ENCODE results near the gene SNAP29.
"Not testable (repeated sequence)": the region's sequence is repeated elsewhere in the genome, so short reads cannot be mapped to it uniquely, and the experiment has no call there.

Gene SNAP29

DNA sequence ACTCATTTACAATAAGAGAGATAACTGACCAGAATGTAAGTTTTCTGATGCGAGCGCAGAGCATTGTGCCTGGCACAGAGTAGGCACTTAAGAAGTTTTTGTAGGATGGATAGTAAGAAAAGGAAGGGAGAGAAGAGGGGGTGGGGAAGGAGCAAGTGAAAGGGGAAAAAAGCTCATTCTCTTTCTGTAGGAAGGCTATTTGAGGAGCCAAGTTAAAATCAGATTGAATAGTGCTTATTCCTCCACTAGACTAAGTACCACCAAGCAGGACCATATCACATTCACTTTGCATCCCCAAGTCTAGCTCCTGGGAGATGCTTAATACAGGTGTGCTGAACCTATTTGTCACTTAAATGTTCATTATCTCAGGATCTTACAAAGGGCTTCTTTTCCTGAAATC lies 44.3 kb downstream of the SNAP29 start:
- DNase-seq: no peak

DNA sequence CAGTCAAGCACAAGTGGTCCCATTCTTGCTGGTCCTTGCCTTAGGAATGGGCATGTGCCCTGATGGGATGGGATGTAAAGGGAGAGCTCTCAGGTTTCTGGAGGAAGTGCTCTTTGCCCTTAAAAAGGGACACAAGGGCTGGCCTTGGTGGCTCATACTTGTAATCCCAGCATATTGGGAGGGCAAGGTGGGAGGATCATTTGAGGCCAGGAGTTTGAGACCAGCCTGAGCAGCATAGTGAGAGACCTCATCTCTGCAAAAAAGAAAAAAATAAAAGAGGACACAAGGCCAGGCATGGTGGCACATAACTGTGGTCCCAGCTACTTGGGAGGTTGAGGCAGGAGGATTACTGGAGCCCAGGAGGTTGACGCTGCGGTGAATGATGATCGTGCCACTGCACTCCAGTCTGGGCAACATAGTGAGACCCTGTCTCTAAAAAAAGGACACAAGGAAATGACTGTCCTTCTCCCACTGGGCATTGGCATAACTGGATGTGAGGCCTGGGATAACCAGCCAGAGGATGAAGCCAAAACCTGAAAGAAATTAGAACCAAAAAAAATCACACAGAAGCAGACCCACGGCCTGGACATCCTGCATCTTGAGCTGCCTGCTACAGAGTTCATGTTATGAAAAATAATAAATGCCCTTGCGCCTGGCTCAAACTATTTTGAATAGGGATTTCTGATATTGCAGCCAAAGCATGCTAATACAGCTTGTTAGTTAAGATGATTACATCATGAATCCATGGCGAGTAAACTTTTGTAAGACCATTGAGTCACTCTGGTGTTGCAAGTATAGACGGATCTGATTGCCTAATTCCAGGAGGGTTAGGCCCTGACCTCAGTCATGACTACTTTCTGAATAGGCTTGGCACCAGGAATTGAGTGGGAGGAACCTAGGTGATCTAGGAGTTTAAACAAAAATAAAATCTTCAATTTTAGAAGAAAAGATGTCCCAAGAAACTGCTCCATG lies 45.5 kb downstream of the SNAP29 start:
- DNase-seq: peak; percentile 91

DNA sequence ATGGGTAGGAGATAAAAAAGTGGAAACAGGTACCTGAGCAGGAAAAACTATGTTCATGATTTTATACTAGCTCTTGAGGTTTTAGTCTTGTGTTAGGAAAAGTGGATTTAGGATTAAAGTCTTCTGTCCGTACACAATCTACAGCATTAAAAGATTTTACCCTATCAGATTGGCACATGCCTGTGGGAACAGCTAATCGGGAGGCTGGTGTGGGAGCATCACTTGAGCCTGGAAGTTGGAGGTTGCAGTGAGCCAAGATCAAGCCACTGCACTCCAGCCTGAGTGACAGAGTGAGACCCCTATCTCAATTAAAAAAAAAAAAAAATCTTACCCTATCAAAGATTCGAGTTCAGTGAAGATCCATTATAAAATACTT lies 46.2 kb downstream of the SNAP29 start:
- DNase-seq: no peak

DNA sequence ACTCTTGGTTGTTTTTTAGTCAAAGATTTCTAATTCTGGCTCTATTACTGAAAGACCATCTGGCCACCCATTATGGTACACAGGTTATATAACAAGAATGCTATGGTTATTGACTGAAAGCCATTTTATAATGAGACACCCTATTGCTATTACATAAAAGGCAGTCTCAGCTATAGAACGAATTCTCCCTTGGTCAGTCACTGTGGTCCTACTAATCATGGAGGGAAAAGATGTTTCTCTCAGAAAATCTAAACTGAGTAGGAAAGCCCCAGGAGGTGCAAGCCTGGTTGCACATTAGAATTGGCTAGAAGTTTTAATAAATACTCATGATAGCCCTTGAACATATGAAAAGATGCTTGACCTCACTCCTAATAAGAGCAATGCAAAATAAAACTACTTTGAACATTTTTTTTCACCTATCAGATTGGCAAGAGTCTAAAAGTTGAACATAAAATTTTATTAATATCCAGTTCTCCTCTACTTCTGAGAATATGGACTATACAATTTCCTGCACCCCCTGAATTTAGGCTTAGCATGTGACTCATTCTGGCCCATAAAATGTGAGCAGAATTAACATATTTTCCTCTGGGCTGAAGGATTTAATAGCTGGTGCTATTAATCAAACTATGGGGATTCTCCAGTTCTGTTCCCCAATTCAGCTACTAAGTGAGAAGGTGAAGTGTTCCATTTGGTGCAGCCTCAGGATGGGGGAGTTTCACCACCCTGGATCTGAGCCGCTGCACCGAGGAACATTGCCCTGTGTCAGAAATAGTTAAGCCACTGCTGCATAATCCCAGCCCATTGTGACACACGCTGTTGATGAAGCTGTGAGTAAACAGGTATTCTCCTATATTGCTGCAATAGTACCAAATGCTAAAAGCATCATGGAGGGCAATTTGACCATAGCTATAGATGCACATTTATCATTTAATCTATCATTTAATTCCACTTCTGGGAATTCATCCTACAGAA lies 46.9 kb downstream of the SNAP29 start:
- DNase-seq: no peak

DNA sequence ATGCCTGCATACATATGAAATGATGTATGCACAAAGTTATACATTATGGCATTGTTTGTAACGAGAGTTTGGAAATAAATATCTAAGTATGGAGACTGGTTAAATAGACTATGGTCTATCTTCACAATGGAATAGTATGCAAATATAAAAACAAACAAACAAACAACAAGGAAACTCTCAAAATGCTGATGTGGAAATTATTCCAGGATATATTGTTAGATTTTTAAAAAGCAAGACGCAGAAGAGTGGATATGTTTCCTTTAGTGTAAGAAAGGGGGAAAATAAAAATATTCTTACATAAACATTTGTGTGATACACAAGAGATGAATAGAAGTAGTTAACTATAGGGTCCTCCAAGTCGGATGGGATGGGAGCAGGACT lies 47.6 kb downstream of the SNAP29 start:
- DNase-seq: no peak

DNA sequence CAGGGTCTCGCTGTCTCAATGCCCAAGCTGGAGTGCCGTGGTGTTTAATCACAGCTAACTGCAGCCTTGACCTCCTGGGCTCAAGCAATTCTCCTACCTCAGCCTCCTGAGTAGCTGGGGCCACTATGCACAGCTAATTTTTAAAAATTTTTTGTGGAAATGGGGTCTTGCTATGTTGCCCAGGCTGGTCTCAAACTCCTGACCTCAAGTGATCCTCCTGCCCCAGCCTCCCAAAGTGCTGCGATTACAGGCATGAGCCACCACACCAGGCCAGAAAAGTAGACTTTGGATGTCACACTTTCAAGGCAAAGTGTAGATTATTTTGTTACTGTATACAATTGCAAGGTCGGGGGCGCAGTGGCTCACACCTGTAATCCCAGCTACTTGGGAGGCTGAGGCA lies 49.9 kb downstream of the SNAP29 start:
- not testable (repeated sequence) for DNase-seq

DNA sequence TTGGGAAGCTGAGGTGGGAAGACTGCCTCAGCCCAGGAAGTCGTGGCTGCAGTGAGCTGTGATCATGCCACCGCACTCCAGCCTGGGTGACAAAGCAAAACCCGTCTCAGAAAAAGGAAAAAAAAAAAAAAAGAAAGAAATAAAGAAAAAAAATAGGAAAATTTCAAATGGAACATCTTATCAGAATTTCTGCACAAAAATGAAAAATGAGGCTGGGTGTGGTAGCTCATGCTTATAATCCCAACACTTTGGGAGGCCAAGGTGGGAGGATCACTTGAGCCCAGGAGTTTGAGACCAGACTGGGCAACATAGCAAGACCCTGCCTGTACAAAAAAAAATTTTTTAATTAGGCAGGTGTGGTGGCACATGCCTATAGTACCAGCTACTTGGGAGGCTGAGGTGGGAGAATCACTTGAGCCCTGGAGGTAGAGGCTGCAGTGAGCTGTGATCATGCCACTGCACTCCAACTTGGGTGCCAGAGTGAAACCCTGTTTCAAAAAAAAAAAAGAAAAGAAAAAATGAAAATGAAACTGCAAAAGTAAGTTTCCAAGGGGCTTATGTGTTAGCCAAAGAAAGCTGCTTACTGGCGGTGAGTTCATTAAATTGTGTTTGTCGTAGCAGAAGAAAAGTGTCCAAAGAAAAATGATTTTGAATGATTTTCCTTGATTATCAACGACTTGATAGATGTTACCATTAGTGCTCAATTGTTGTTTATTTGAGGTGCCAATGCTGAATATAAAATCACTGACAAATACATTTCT lies 50.9 kb downstream of the SNAP29 start:
- no peak for DNase-seq

DNA sequence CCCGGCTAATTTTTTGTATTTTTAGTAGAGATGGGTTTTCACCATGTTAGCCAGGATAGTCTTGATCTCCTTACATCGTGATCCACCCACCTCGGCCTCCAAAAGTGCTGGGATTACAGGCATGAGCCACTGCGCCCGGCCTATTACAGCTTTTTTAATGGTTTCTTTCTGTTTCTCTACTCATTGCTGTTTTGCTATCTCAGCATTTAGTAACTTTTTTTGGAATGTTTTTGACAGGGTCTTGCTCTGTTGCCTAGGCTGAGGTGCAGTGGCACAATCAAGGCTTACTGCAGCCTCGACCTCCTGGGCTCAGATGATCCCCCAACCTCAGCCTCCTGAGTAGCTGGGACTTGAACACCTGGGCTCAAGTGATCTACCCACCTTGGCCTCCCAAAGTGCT lies 53.7 kb downstream of the SNAP29 start:
- no peak for DNase-seq

DNA sequence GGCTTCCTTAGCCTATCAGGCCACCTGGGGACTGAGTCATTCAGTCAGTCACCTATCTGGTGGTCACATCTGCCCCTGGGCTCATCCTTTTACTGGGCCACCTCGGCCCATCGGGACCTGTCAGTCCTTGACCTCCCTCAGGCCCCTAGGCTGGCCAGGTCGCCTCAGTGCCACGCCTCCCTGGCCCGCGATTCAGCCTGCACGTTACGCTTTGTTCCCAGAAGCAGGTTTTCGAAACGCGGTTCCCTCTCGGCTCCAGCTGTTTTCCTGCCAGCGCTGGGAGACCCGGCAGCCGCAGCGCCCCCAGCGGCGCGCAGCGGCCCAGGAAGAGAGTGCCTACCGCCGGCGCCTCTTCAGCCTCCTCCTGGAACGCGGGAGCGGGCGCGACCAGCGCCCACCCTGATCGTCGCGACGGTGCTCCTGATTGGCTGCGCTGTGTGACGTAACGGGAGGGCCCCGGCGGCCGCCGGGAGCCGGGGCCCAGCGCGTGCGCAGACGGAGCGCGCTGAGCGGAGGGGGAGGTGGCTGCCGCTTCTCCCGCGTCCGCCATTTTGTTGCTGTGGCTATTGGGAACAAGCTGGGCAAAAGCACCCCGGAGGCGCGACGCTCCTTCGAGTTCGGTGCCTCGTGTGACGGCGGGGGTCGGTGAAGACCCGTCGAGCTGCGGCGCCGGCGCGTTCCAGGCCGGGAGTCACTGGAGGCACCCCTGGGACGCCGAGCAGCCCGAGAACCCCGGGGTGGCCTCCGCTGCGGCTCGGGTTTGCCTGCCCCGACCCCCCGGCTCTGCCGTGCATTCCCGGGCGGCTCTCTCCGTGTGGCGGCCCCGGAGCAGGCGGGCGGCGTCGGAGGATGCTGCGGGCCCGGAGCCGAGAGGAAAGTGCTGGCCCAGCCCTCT lies 58.4 kb downstream of the SNAP29 start, which contains the start of gene CRKL:
Gene CRKL, plus strand, starts transcription at position 492 of the 895 bp plus-strand sequence. CDS start 528 bp downstream, outside the sequence.
- DNase-seq: peak; percentile 97

DNA sequence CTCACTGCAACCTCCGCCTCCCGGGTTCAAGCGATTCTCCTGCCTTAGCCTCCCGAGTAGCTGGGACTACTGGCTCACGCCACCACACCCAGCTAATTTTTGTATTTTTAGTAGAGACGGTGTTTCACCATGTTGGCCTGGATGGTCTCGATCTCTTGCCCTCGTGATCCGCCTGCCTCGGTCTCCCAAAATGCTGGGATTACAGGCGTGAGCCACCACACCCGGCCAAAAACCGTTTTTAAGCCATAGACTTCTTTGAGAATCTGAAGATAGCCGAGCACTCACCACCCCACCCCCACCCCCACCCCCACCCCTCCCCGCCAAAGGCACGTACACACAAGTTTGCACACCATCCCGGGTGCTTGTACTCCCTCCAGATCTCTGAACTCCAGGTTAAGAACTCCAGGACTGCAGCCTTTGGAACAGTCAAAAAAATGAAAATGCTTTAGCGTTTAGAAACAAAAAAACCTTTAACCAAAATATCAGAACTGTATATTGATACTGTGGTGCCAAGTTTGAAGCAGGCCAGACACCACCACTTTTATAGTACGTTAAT lies 59.9 kb downstream of the SNAP29 start:
- DNase-seq: peak; percentile 14

DNA sequence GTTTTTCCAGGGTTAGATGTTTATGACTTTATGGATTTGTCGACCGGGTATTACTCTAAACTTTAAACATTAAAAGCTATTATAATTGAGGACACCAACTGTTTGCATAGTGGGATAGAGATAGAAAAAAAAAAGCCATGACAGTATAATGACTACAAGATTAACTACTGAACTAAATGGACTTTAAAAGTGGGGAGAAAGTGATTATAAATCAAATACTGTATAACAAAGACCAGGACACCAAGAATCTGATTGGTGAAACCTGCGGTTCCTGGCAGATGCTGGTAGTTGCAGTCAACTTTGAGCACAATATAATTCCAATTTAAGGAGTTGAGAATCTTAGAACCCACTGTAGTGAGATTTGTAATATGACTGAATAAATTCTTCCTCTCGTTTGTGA lies 60.9 kb downstream of the SNAP29 start:
- DNase-seq: peak; percentile 12

DNA sequence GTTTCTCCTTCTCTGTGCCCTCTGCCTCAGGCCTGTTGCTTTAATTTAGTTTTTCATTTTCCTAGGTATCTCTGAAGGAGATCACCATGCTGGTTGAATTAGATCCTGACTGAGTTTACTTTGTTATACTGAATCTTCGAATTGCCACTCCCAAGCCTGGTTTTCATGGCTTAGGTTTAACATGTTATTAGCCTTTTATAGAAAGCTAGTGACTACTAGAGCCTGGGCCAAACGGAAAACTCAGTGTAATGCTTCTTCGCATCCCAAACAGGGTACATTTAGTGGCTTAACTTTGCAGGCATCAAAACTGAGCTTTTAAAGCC lies 62.0 kb downstream of the SNAP29 start:
- DNase-seq: no peak

DNA sequence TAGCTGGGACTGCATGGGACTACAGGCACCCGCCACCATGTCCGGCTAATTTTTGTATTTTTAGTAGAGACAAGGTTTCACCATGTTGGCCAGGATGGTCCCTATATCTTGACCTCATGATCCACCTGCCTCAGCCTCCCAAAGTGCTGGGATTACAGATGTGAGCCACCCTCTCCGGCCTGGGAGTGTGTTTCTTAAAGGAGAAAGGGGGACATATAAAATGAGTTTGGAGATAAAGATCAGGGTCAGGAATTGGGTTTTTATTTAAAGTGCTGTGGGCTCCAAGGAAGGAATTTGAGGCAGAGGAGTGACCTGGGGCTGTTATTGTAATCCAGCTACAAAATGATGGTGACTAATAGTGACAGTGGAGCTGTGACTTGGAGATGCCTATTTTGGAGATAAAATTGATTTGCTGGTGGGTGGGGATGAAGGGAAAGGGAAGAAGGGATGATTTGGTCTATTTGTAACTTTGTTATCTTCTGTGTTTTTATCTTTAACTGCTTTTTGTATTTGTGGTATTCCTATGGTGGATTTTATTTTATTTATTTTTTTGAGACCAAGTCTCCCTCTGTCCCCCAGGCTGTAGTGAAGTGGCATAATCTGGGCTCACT lies 63.4 kb downstream of the SNAP29 start:
- DNase-seq: no peak

DNA sequence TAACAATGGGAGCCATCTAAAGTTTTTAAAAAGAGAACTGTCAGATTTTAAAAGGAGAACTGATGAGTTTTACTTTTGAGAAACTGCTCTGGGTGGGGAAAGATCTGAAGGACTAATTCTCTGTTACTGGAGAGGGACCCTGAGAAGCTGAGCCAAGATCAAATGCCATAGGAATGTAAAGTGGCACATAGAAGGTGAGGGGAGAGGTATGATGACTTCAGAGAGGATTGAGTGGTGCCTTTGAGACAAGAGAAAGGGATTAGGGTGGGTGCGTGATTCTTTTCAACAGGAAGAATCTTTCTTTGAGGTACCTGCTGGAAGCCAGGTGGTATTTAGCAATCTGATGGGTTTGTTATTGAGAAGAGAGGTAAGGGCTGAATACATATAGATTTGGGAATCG lies 67.4 kb downstream of the SNAP29 start:
- DNase-seq: no peak

DNA sequence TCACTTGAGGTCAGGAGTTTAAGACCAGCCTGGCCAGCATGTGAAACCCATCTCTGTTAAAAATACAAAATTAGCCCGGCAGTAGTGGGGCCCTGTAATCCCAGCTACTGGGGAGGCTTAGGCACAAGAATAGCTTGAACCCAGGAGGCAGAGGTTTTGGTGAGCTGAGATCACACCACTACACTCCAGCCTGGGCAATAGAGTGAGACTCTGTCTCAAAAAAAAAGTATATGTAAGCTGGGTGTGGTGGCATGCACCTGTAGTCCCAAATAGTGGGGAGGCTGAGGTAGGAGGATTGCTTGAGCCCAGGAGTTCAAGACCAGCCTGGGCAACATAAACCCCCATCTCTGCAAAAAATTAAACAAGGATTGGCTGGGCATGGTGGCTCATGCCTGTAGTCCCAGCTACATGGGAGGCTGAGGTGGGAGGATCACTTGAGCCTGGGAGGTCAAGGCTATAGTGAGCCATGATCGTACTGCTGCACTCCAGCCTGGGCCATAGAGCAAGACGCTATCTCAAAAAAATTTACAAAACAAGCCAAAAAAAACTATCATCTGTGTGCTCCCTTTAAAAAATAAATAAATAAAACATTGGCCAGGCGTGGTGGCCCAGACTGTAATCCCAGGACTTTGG lies 69.2 kb downstream of the SNAP29 start:
- DNase-seq: no peak

DNA sequence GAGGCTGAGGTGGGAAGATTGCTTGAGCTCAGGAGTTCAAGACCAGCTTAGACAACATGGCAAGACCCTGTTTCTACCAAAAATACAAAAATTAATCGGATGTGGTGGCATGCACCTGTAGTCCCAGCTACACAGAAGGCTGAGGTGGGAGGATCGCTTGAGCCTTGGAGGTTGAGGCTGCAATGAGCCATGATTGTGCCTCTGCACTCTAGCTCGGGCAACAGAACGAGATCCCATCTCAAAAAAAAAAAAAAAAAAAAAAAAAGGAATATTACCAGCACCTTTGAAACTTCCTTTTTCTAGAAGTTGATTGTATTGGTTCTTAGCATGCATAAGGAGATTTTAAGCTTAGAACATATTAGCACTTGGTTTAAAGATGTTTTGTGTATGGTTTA lies 69.8 kb downstream of the SNAP29 start:
- DNase-seq: no peak

DNA sequence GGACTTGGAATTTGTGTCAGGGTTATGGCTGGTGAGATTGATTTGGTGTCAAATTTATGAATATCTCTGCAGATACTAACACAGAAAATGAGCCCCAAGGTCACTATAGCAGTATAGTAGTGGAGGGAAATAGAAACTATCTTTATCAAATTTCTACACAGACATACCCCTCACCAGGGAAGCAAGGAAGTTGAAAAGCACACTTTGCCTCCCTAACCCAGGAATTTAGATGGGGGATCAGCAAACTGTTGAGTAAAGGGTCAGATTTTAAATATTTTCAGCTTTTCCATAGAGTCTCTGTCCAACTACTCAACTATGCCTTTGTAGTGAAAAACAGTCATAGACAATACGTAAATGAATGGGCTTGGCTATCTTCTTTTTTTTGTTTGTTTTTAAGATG lies 71.2 kb downstream of the SNAP29 start:
- DNase-seq: no peak

DNA sequence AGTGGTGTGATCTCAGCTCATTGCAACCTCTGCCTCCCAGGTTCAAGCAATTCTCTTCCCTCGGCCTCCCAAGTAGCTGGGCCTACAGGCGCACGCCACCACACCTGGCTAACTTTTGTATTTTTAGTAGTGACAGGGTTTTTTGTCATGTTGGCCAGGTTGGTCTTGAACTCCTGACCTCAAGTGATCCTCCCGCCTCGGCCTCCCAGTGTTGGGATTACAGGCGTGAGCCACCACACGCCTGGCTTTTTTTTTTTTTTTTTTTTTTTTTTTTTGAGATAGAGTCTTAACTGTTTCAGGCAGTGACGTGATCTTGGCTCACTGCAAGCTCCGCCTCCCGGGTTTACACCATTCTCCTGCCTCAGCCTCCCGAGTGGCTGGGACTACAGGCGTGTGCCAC lies 71.6 kb downstream of the SNAP29 start:
- not testable (repeated sequence) for DNase-seq

DNA sequence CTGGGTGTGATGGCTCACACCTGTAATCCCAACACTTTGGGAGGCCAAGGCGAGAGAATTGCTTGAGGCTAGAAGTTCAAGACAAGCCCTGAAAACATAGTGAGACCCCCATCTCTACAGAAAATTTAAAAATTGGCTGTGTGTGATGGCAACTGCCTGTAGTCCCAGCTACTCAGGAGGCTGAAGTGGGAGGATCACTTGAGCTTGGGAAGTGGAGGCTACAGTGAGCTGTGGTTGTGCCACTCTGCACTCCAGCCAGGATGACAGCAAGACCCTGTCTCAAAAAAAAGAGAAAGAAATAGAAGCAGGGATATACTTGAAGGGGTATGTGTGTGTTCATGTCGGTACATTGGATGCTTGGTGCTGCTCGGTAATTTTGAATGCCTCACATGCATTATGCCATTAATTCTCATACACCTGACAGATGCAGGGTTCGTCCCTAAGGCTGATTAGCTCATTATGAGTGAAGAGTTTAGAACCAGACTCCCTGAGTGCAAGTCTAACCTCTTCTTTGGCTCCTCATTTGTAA lies 72.4 kb downstream of the SNAP29 start:
- DNase-seq: no peak

DNA sequence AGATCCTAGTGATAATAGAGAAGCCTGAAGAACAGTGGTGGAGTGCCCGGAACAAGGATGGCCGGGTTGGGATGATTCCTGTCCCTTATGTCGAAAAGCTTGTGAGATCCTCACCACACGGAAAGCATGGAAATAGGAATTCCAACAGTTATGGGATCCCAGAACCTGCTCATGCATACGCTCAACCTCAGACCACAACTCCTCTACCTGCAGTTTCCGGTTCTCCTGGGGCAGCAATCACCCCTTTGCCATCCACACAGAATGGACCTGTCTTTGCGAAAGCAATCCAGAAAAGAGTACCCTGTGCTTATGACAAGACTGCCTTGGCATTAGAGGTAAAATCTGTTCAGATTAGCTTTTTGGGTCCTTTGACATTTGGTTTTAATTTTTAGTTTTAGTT lies 75.1 kb downstream of the SNAP29 start:
- no peak for DNase-seq
